ENCODE results near the gene RAD54L. TPM values are rescaled to one million over a fixed set of nuclear protein-coding genes. Genes with fewer than 3 reads are reported as not detected.
"Not testable (repeated sequence)": the region's sequence is repeated elsewhere in the genome, so short reads cannot be mapped to it uniquely, and the experiment has no call there.

The RAD54L gene
- total RNA-seq, 1 experiment from 2014 or later = 10.5 TPM

- not testable (repeated sequence) for DNase-seq (ENCODE audit: low spot score)
These were observed 72.7 kb downstream of the RAD54L start for GRCh38 chr1:46319960-46320914.

DNA sequence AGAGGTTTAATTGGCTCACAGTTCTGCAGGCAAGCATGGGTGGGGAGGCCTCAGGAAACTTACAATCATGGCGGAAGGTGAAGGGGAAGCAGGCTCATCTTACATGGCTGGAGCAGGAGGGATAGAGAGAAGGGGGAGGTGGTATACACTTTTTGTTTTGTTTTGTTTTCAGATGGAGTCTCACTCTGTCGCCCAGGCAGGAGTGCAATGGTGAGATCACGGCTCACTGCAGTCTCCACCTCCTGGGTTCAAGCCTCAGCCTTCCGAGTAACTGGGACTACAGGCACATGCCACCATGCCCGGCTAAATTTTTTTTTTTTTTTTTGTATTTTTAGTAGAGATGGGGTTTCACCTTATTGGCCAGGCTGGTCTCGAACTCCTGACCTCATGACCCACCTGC, 74.6 kb downstream of the RAD54L start:
- DNase-seq (ENCODE audit: low spot score) = not testable (repeated sequence)

- DNase-seq (ENCODE audit: low spot score) = not testable (repeated sequence)
These were observed 77.9 kb downstream of the RAD54L start for GRCh38 chr1:46325285-46326076.

Other genes starting within 250 kb of the RAD54L start
- gene PIK3R3, start 115.1 kb upstream of the RAD54L start, total RNA-seq (2014; rRNA removed; shearing (Covaris generic)) = 9.2 and 11.2 TPM in 2 replicates
- gene TSPAN1, start 72.7 kb upstream of the RAD54L start, total RNA-seq (2014; rRNA removed; shearing (Covaris generic)) = 1.6 and 2.3 TPM in 2 replicates
- gene P3R3URF, start 71.3 kb upstream of the RAD54L start, total RNA-seq (2014; rRNA removed; shearing (Covaris generic)) = not detected in 2 replicates
- gene POMGNT1, start 49.3 kb upstream of the RAD54L start, total RNA-seq (2014; rRNA removed; shearing (Covaris generic)) = 85.5 and 89.7 TPM in 2 replicates
- 2.5 and 4.2 TPM in 2 replicates for gene LURAP1, start 44.4 kb upstream of the RAD54L start, total RNA-seq (2014; rRNA removed; shearing (Covaris generic))
- 61.4 and 69.7 TPM in 2 replicates for gene LRRC41, start 55.9 kb downstream of the RAD54L start, total RNA-seq (2014; rRNA removed; shearing (Covaris generic))
- gene UQCRH, start 55.9 kb downstream of the RAD54L start, total RNA-seq (2014; rRNA removed; shearing (Covaris generic)) = 534 and 595 TPM in 2 replicates
- 5.3 and 7.1 TPM in 2 replicates for gene NSUN4, start 93.0 kb downstream of the RAD54L start, total RNA-seq (2014; rRNA removed; shearing (Covaris generic))
- not detected in 2 replicates for gene FAAH, start 146.6 kb downstream of the RAD54L start, total RNA-seq (2014; rRNA removed; shearing (Covaris generic))
- 0.89 and 1.3 TPM in 2 replicates for gene DMBX1, start 242.1 kb downstream of the RAD54L start, total RNA-seq (2014; rRNA removed; shearing (Covaris generic))